Motor neuron (in vitro differentiated cells): ENCODE results near the gene DEFB132. TPM values are rescaled to one million over a fixed set of nuclear protein-coding genes. Genes with fewer than 3 reads are reported as not detected.
A peak's percentile ranks its signal among the peaks of the same experiment; 100 is the strongest.
"Not testable (repeated sequence)": the region's sequence is repeated elsewhere in the genome, so short reads cannot be mapped to it uniquely, and the experiment has no call there.

Source experiments
- ATAC-seq, 8 experiments: fragments of 200-7000 bp; cut with Tn5 transposase; replicated peaks in 6 of 8; 2 replicates each; pipeline ENCODE4 v1.8.0; 2021; ENCODE audit warnings: mild to moderate bottlenecking in 8 of 8, moderate library complexity in 8 of 8
- H3K27ac ChIP-seq, 2 donors: fragments of 250-450 bp; sonication (Bioruptor Pico); 2 replicates each; pipeline ENCODE4 v1.9.0; 2021; ENCODE audit warnings: antibody characterized with exemption in 2 of 2, mild to moderate bottlenecking in 2 of 2, moderate library complexity in 1 of 2
- H3K4me1 ChIP-seq, 2 donors: fragments of 250-450 bp; sonication (Bioruptor Pico); replicated peaks in 1 of 2; 2 replicates each; pipeline ENCODE4 v1.6.1; 2021; ENCODE audit warnings: antibody characterized with exemption in 2 of 2, mild to moderate bottlenecking in 2 of 2, moderate library complexity in 1 of 2
- H3K4me3 ChIP-seq, 5 donors: fragments of 250-450 bp; sonication (Bioruptor Pico); 2 replicates each; pipeline ENCODE4 v1.9.0; 2021; ENCODE audit warnings: antibody characterized with exemption in 5 of 5, mild to moderate bottlenecking in 5 of 5, moderate library complexity in 4 of 5
- WGBS, 10 experiments: fragments of 450-650 bp; shearing (Covaris generic); methylation state at CpG; one replicate each; pipeline ENCODE4 v1.0.0; 2022; 5-methylcytosine and 5-hydroxymethylcytosine counted together
- in situ Hi-C, 9 experiments: fragments of 400-800 bp; cut with MboI; loops; one replicate each; pipeline ENCODE4 v1.15.0; 2021; ENCODE audit warnings: low sequenced_read_pairs in 9 of 9, low pct_unique_long_range_greater_than_20kb in 2 of 9; ENCODE audit not compliant: unreplicated experiment in 9 of 9
- total RNA-seq, 8 experiments: library from RNA; unstranded; fragments of 300-600 nt; gene quantifications; 2 replicates each; pipeline versions ENCODE4 v1.2.3 to v1.2.4, GENCODE V29; 2022

DEFB132 gene
- under 1 TPM in 2 of 8 experiments, not detected in 6; 0.15 to 0.52 TPM for total RNA-seq

- Histone ChIP-seq H3K27ac (no peak within 1 kb of the TSS), H3K4me1 (no peaks in the 10 kb centered on the region), H3K4me3 (no peak within 1 kb of the TSS)
- no peak for ATAC-seq
- WGBS, 10 experiments = 0 to 72% (median 58%) methylated on average over 1 to 5 of the region's 7 CpGs; no CpG with 5 or more reads in 2 of the 10 experiments
- in situ Hi-C loops = no loop called here
Measured at GRCh38 chr20:257419-257818, at the start of gene DEFB132. Gene DEFB132, plus strand, starts transcription at chr20:257724. Its CDS starts 55 bp downstream, at chr20:257779.

GRCh38 chr20:208942-209566 lies 48.5 kb upstream of the DEFB132 start:
- Histone ChIP-seq H3K4me3 (no peak overlapping the region), H3K4me1 (peaks cover 0 to 5% of the 10 kb centered on the region in 2 donors), H3K27ac (no peak overlapping the region)
- peak; percentile 94 to 99 (median 99) for ATAC-seq
- 5 to 29% (median 13%) methylated on average over 1 to 5 of the region's 5 CpGs; no CpG with 5 or more reads in 2 of the 10 experiments for WGBS, 10 experiments
- in situ Hi-C loops = no loop called here

GRCh38 chr20:210809-211502 lies 46.6 kb upstream of the DEFB132 start:
- no peak for ATAC-seq
- H3K4me3 ChIP-seq = no peak overlapping the region
- in situ Hi-C loops = no loop called here
- WGBS, 10 experiments = 0 to 60% (median 24%) methylated on average over 1 to 7 of the region's 7 CpGs; no CpG with 5 or more reads in 1 of the 10 experiments
- H3K27ac ChIP-seq = no peak overlapping the region
- peaks cover 0 to 5% of the 10 kb centered on the region in 2 donors for H3K4me1 ChIP-seq

- in situ Hi-C loops = no loop called here
- 0 to 73% (median 41%) methylated on average over 1 to 2 of the region's 2 CpGs for WGBS, 10 experiments
Measured at GRCh38 chr20:214383-214782, 43.1 kb upstream of the DEFB132 start.

GRCh38 chr20:215796-216195 lies 41.7 kb upstream of the DEFB132 start:
- ATAC-seq = no peak
- Histone ChIP-seq H3K27ac (no peak overlapping the region), H3K4me1 (no peaks in the 10 kb centered on the region), H3K4me3 (no peak overlapping the region)
- WGBS, 10 experiments = 0 to 100% (median 30%) methylated on average over 1 of the region's 1 CpG; no CpG with 5 or more reads in 6 of the 10 experiments
- in situ Hi-C loops = no loop called here

More at GRCh38 chr20:214383-214782, 43.1 kb upstream of the DEFB132 start:
- H3K4me1 ChIP-seq = peaks cover 0 to 1% of the 10 kb centered on the region in 2 donors
- no peak overlapping the region for H3K4me3 ChIP-seq
- no peak for ATAC-seq
- no peak overlapping the region for H3K27ac ChIP-seq

GRCh38 chr20:217266-217665 lies 40.3 kb upstream of the DEFB132 start:
- no peak overlapping the region for H3K27ac ChIP-seq
- 40 to 86% (median 64%) methylated on average over 1 of the region's 1 CpG; no CpG with 5 or more reads in 5 of the 10 experiments for WGBS, 10 experiments
- no peaks in the 10 kb centered on the region for H3K4me1 ChIP-seq
- no peak for ATAC-seq
- in situ Hi-C loops = no loop called here
- no peak overlapping the region for H3K4me3 ChIP-seq

GRCh38 chr20:219290-220115 lies 38.0 kb upstream of the DEFB132 start:
- peak in 3 of 8 experiments; percentile 70 to 79 (median 71) for ATAC-seq
- H3K4me1 ChIP-seq = no peaks in the 10 kb centered on the region
- no peak overlapping the region for H3K27ac ChIP-seq
- in situ Hi-C loops = no loop called here
- no peak overlapping the region for H3K4me3 ChIP-seq
- 0 to 20% (median 0%) methylated on average over 1 of the region's 1 CpG; no CpG with 5 or more reads in 2 of the 10 experiments for WGBS, 10 experiments

- Histone ChIP-seq H3K27ac (no peak overlapping the region), H3K4me1 (no peaks in the 10 kb centered on the region), H3K4me3 (no peak overlapping the region)
- in situ Hi-C loops = no loop called here
- WGBS, 10 experiments = 0 to 67% (median 27%) methylated on average over 1 of the region's 1 CpG; no CpG with 5 or more reads in 6 of the 10 experiments
- no peak for ATAC-seq
Measured at GRCh38 chr20:221258-221830, 36.2 kb upstream of the DEFB132 start.

GRCh38 chr20:225879-226278 lies 31.6 kb upstream of the DEFB132 start:
- 25 to 78% (median 55%) methylated on average over 2 to 3 of the region's 3 CpGs; no CpG with 5 or more reads in 1 of the 10 experiments for WGBS, 10 experiments
- H3K4me1 ChIP-seq, ATAC-seq, H3K27ac ChIP-seq, in situ Hi-C loops, H3K4me3 ChIP-seq: not testable (repeated sequence)

GRCh38 chr20:226958-227357 lies 30.6 kb upstream of the DEFB132 start, which contains the start of gene DEFB129:
Gene DEFB129, plus strand, starts transcription at chr20:227258. Its CDS starts 31 bp downstream, at chr20:227289.
- Histone ChIP-seq H3K27ac (no peak within 1 kb of the TSS), H3K4me3 (no peak within 1 kb of the TSS), H3K4me1 (no peaks in the 10 kb centered on the region)
- ATAC-seq = no peak
- in situ Hi-C loops = no loop called here
- 0 to 80% (median 49%) methylated on average over 1 to 3 of the region's 3 CpGs; no CpG with 5 or more reads in 3 of the 10 experiments for whole genome bisulfite sequencing, 10 experiments

- in situ Hi-C loops = no loop called here
- no peak for ATAC-seq
Measured at GRCh38 chr20:227439-228105, 30.0 kb upstream of the DEFB132 start.

GRCh38 chr20:235891-236290 lies 21.6 kb upstream of the DEFB132 start:
- WGBS, 10 experiments = 0 to 33% (median 20%) methylated on average over 1 of the region's 1 CpG; no CpG with 5 or more reads in 7 of the 10 experiments
- Histone ChIP-seq H3K4me3 (no peak overlapping the region), H3K27ac (no peak overlapping the region), H3K4me1 (no peaks in the 10 kb centered on the region)
- peak in 7 of 8 experiments; percentile 35 to 93 (median 60) for ATAC-seq
- in situ Hi-C loops = no loop called here

More at GRCh38 chr20:227439-228105, 30.0 kb upstream of the DEFB132 start:
- Histone ChIP-seq H3K4me3 (no peak overlapping the region), H3K27ac (no peak overlapping the region), H3K4me1 (no peaks in the 10 kb centered on the region)
- WGBS, 10 experiments = 0 to 70% (median 30%) methylated on average over 1 to 3 of the region's 3 CpGs; no CpG with 5 or more reads in 2 of the 10 experiments
